ENCODE results near the gene NPSR1. TPM values are rescaled to one million over a fixed set of nuclear protein-coding genes. Genes with fewer than 3 reads are reported as not detected.
"Not testable (repeated sequence)": the region's sequence is repeated elsewhere in the genome, so short reads cannot be mapped to it uniquely, and the experiment has no call there.

Gene NPSR1, protein sequence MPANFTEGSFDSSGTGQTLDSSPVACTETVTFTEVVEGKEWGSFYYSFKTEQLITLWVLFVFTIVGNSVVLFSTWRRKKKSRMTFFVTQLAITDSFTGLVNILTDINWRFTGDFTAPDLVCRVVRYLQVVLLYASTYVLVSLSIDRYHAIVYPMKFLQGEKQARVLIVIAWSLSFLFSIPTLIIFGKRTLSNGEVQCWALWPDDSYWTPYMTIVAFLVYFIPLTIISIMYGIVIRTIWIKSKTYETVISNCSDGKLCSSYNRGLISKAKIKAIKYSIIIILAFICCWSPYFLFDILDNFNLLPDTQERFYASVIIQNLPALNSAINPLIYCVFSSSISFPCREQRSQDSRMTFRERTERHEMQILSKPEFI
- polyA plus RNA-seq (2012; ENCODE audit: missing spikeins), result not detected

DNA sequence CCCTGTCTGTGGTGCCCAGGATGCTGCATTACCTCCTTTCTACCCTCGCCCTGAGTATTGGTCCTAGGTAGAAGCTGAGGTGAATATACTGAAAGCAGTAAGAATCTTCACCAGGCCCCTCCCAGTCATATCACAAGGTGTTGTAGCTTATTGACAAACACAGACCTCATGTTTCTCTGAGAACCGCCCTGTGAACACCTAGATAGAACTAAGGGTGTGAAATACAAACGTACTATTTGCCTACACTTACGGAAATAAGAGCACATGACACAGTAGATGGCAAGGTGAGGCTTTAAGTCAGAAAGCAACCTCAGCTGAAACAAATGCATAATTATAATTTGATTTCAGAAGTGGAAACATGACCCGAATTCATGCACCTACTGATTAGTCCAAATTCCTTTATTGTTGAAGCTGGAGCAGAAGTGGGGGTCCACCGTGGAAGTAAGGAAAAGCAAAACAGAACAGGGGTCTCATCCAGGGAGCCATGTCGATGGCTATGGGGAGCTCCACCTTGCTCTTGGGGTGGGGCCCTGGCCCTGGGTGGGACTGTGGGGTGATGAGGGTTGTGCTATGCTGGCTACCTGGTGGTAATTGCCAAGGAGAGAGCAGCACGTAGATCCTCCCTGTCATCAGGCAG, at the start of gene NPSR1:
TSS of gene NPSR1 (plus strand) at position 587 of the 637 bp plus-strand sequence. CDS start 195 bp downstream, outside the sequence.
- no peak for DNase-seq (ENCODE audit: insufficient read length)
- FAIRE-seq, result no peak
- TF ChIP-seq TAF1 (IDR thresholded peaks at IDR 0.05; ENCODE audit: borderline replicate concordance, low read depth, low read length) (no peak), POLR2AphosphoS5 (IDR thresholded peaks at IDR 0.05; ENCODE audit: low read depth, low read length) (no peak), POLR2A (IDR thresholded peaks at IDR 0.05; ENCODE audit: low read depth, low read length) (no peak)

DNA sequence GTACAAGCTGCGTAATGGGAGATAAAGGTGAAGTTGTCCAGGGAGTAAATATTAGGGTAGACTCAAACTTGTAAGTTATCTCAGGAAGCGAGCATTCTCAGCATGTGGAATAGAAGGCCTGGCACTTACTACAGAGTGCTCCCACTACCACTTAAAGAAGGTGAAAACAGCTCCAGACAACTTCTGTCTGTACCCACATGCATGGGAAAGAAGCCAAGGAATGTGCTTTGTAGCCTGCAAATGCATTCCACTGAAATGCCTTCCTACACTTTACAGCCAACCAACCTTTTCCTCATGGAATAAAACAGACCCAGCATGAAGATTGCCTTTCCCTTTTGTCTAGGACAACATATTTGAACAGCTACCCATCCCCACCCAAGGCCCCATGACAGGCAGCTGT, 45.4 kb upstream of the NPSR1 start:
- FAIRE-seq (no peak), DNase-seq (ENCODE audit: insufficient read length) (no peak)

DNA sequence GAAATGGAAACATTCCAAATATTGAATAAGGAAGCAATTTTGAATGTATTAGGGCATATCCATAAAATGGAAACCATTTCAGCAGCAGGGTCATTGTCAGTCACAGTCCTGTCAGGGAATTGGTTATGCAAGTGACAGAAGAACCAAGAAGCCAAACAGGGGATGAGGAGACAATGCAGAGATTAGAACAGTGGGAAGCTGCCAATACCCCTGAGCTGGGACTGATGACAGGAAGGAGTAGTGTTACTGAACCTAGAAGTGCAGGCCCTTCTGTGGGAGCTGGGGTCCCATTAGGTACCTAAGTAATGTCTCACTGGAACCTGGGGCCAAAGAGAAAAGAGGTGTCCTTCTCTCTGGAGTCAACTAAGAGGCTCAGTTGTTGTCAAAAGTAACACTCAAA, 37.6 kb upstream of the NPSR1 start:
- FAIRE-seq (no peak), DNase-seq (ENCODE audit: insufficient read length) (no peak)
- TF ChIP-seq POLR2AphosphoS5 (IDR thresholded peaks at IDR 0.05; ENCODE audit: low read depth, low read length) (no peak), TAF1 (IDR thresholded peaks at IDR 0.05; ENCODE audit: borderline replicate concordance, low read depth, low read length) (no peak), POLR2A (IDR thresholded peaks at IDR 0.05; ENCODE audit: low read depth, low read length) (no peak)

More for the DNA sequence above, 45.4 kb upstream of the NPSR1 start:
- TF ChIP-seq TAF1 (IDR thresholded peaks at IDR 0.05; ENCODE audit: borderline replicate concordance, low read depth, low read length) (no peak), POLR2A (IDR thresholded peaks at IDR 0.05; ENCODE audit: low read depth, low read length) (no peak), POLR2AphosphoS5 (IDR thresholded peaks at IDR 0.05; ENCODE audit: low read depth, low read length) (no peak)

- TF ChIP-seq POLR2AphosphoS5 (IDR thresholded peaks at IDR 0.05; ENCODE audit: low read depth, low read length) (no peak), POLR2A (IDR thresholded peaks at IDR 0.05; ENCODE audit: low read depth, low read length) (no peak), TAF1 (IDR thresholded peaks at IDR 0.05; ENCODE audit: borderline replicate concordance, low read depth, low read length) (no peak)
- FAIRE-seq (no peak), DNase-seq (ENCODE audit: insufficient read length) (no peak)
Observed at GRCh38 chr7:34622182-34622581, 35.8 kb upstream of the NPSR1 start.

DNA sequence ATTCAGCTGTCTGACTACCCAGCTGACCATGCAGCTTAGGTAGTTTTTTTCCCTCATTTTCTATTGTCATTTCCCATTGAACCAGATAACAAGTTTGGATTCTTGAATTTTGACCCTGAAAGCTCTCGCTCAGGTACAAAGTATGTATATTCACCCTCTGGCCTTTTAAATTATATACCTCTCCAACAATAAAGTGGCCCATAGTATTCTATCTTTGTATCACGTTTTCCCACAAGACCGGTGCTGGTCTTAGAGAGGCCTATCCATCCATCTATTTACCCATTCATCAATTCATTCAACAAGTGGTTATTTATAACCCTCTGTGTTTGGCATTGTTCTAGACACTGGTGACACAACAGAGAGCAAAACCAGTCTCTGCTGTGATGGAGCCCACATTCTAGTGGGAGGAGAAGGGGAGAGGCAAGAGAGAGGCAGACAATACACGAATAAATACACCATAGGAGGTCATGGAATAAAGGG, 35.2 kb upstream of the NPSR1 start:
- FAIRE-seq, result no peak
- DNase-seq (ENCODE audit: insufficient read length), result no peak
- no peak for TF ChIP-seq POLR2A (IDR thresholded peaks at IDR 0.05; ENCODE audit: low read depth, low read length)
- TF ChIP-seq TAF1 (IDR thresholded peaks at IDR 0.05; ENCODE audit: borderline replicate concordance, low read depth, low read length), result no peak
- TF ChIP-seq POLR2AphosphoS5 (IDR thresholded peaks at IDR 0.05; ENCODE audit: low read depth, low read length), result no peak

DNA sequence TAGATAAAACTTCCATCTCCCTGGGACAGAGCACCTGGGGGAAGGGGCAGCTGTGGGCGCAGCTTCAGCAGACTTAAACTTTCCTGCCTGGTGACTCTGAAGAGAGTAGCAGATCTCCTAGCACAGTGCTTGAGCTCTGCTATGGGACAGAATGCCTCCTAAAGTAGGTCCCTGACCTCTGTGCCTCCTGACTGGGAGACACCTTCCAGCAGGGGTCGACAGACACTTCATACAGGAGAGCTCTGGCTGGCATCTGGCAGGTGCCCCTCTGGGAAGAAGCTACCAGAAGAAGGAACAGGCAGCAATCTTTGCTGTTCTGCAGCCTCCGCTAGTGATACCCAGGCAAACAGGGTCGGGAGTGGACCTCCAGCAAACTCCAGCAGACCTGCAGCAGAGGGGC, 29.4 kb upstream of the NPSR1 start:
- FAIRE-seq; DNase-seq (ENCODE audit: insufficient read length): not testable (repeated sequence)

GRCh38 chr7:34652809-34653208, 5.2 kb upstream of the NPSR1 start:
- TF ChIP-seq TAF1 (IDR thresholded peaks at IDR 0.05; ENCODE audit: borderline replicate concordance, low read depth, low read length), result no peak
- no peak for TF ChIP-seq POLR2AphosphoS5 (IDR thresholded peaks at IDR 0.05; ENCODE audit: low read depth, low read length)
- no peak for DNase-seq (ENCODE audit: insufficient read length)
- FAIRE-seq, result no peak

GRCh38 chr7:34653787-34654186, 4.2 kb upstream of the NPSR1 start:
- TF ChIP-seq TAF1 (IDR thresholded peaks at IDR 0.05; ENCODE audit: borderline replicate concordance, low read depth, low read length) (no peak), POLR2A (IDR thresholded peaks at IDR 0.05; ENCODE audit: low read depth, low read length) (no peak), POLR2AphosphoS5 (IDR thresholded peaks at IDR 0.05; ENCODE audit: low read depth, low read length) (no peak)
- FAIRE-seq (no peak), DNase-seq (ENCODE audit: insufficient read length) (no peak)

DNA sequence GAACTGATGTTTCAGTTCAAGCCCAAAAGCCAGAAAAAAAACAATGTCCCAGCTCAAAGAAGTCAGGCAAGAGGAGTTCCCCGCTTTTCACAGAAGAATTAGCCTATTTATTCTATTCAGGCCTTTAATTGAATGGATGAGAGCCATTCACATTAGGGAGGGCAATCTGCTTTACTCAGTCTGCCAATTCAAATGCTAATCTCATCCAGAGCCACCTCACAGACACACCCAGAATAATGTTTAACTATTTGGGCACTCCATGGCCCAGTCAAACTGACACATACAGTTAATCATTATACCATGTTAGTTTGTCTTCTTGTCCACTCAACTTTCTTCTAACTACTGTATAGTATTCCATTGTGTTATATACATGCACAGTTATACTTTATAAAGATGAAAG, 2.6 kb upstream of the NPSR1 start:
- TF ChIP-seq POLR2AphosphoS5 (IDR thresholded peaks at IDR 0.05; ENCODE audit: low read depth, low read length), result no peak
- TF ChIP-seq POLR2A (IDR thresholded peaks at IDR 0.05; ENCODE audit: low read depth, low read length), result no peak
- TF ChIP-seq TAF1 (IDR thresholded peaks at IDR 0.05; ENCODE audit: borderline replicate concordance, low read depth, low read length), result no peak
- FAIRE-seq, result no peak
- DNase-seq (ENCODE audit: insufficient read length), result no peak

- FAIRE-seq (no peak), DNase-seq (ENCODE audit: insufficient read length) (no peak)
- TF ChIP-seq TAF1 (IDR thresholded peaks at IDR 0.05; ENCODE audit: borderline replicate concordance, low read depth, low read length) (no peak), POLR2A (IDR thresholded peaks at IDR 0.05; ENCODE audit: low read depth, low read length) (no peak), POLR2AphosphoS5 (IDR thresholded peaks at IDR 0.05; ENCODE audit: low read depth, low read length) (no peak)
Observed at GRCh38 chr7:34656041-34656440, 2.0 kb upstream of the NPSR1 start.

- DNase-seq (ENCODE audit: insufficient read length), result no peak
- FAIRE-seq, result no peak
- TF ChIP-seq POLR2AphosphoS5 (IDR thresholded peaks at IDR 0.05; ENCODE audit: low read depth, low read length) (no peak), TAF1 (IDR thresholded peaks at IDR 0.05; ENCODE audit: borderline replicate concordance, low read depth, low read length) (no peak), POLR2A (IDR thresholded peaks at IDR 0.05; ENCODE audit: low read depth, low read length) (no peak)
Observed at GRCh38 chr7:34659472-34660075, 1.6 kb downstream of the NPSR1 start.
